ENCODE data around the gene FBXW4. TPM values are rescaled to one million over a fixed set of nuclear protein-coding genes. Genes with fewer than 3 reads are reported as not detected.
A peak's percentile ranks its signal among the peaks of the same experiment; 100 is the strongest.

Gene FBXW4
- total and polyA plus RNA-seq, 9 of the 15 experiments (the other 6 are each of a cell fraction or from before 2014, with no cell fraction given) = 1.0 to 10.6 (median 5.4) TPM

- TF ChIP-seq ZBTB33 (CRISPR knock-in tag; IDR thresholded peaks at IDR 0.05) (0 out of 2 replicates have a peak, but pooled peaks have one; percentile 4), EP400 (IDR thresholded peaks at IDR 0.05) (peak; percentile 11; the same call in 1 of the 2 replicates), REST (IDR thresholded peaks at IDR 0.05; ENCODE audit: borderline replicate concordance) (peak; percentile 51; the same call in 1 of the 2 replicates), REST (CRISPR knock-in tag; IDR thresholded peaks at IDR 0.05; ENCODE audit: low read depth) (no peak), TAF7 (tag; IDR thresholded peaks at IDR 0.05) (no peak), THAP7 (CRISPR knock-in tag; IDR thresholded peaks at IDR 0.05) (no peak)
Observed at GRCh38 chr10:101569622-101570427, 125.1 kb downstream of the FBXW4 start (continued).

Data from K562 (cell line).